ENCODE measurements around the gene NPPB. TPM values are rescaled to one million over a fixed set of nuclear protein-coding genes. Genes with fewer than 3 reads are reported as not detected.

Gene NPPB
- total and polyA plus RNA-seq, 7 donors, result 2.0 to 8.4 TPM; not detected in 5

DNA sequence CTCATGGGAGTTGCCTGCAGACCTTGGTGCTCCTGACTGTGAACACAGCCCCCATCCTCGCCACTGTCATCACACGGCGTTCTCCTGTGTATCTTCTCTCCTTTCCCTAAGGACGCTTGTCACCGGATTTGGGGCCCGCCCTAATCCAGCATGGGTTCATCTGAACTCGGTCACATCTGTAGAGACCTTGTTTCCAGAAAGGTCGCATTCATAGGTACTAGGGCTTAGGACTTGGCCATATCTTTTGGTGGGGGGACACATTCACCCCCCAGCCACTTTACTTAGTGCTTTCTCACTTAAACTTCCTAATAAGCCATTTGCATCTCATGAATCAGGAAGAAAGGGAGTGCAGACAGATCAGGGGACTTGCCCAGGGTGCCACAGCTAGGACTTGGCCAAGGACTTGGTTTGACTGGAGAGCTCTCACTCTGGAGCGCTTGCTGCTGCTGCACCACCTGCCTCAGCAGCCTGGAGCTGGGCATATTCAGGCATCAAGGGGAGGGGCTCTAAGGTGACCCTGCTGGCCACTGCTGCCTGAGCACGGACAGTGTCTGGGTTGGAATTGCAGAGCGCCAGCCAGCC is 20.9 kb downstream of the NPPB start:
- TF ChIP-seq, protein P1, sequence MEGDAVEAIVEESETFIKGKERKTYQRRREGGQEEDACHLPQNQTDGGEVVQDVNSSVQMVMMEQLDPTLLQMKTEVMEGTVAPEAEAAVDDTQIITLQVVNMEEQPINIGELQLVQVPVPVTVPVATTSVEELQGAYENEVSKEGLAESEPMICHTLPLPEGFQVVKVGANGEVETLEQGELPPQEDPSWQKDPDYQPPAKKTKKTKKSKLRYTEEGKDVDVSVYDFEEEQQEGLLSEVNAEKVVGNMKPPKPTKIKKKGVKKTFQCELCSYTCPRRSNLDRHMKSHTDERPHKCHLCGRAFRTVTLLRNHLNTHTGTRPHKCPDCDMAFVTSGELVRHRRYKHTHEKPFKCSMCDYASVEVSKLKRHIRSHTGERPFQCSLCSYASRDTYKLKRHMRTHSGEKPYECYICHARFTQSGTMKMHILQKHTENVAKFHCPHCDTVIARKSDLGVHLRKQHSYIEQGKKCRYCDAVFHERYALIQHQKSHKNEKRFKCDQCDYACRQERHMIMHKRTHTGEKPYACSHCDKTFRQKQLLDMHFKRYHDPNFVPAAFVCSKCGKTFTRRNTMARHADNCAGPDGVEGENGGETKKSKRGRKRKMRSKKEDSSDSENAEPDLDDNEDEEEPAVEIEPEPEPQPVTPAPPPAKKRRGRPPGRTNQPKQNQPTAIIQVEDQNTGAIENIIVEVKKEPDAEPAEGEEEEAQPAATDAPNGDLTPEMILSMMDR (IDR thresholded peaks at IDR 0.05), result no peak
- no peak for TF ChIP-seq POLR2A (IDR thresholded peaks at IDR 0.05)
- no peak for TF ChIP-seq POLR2AphosphoS5 (IDR thresholded peaks at IDR 0.05)
- no peak for TF ChIP-seq EP300 (IDR thresholded peaks at IDR 0.05)
- no peaks in the 10 kb centered on the region for H3K27me3 ChIP-seq
- WGBS, 2 donors, result 90 to 93% methylated on average over 11 of the region's 11 CpGs
- H3K36me3 ChIP-seq, result peaks cover 63 to 100% (median 76%) of the 10 kb centered on the region in 4 donors
- no peaks in the 10 kb centered on the region for H3K4me1 ChIP-seq
- H3K4me3 ChIP-seq, result no peak overlapping the region
- no peak for DNase-seq
- intact Hi-C loops (cut with DNase I), result loop anchor here (5.0 kb wide), 3 partner anchors 54 to 194 kb away; no protein-coding TSS in a partner anchor
- H3K27ac ChIP-seq, result no peak overlapping the region
- H3K9me3 ChIP-seq, result no peaks in the 10 kb centered on the region

DNA sequence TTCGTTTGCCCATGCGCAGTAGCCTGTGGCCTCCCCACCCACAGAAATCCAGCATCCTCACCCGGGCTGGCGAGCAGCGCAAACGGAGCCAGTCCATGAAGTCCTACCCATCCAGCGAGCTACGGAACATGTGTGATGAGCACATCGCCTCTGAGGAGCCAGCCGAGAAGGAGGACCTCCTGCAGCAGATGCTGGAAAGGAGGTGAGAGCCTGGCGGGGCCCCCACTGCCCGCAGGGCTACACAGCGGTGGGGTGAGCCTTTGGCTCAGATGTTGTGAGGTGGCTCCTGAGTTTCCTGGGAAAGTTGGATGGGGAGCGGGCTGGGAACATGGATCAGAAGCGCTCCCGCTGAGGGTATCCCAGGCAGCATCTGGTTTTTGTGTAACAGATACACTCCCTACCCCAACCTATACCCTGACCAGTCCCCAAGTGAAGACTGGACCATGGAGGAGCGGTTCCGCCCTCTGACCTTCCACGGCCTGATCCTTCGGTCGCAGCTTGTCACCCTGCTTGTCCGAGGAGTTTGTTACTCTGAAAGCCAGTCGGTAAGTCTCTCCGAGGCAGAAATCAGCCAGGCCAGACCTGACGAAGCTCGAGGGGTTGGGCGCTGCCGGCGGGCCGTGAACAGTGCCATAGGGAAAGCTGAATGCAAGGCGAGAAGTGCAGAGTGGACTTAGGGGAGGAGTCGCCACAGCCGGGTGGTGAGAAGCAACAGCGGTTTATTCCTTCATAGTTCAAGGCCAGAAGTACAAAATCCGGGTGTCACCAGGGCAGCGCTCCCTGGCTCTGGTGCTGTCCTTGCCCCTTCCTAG is 21.6 kb downstream of the NPPB start:
- intact Hi-C loops (cut with DNase I), result loop anchor here (5.0 kb wide), 3 partner anchors 55 to 195 kb away; no protein-coding TSS in a partner anchor

GRCh38 chr1:11835441-11836225 is 23.1 kb downstream of the NPPB start:
- H3K27ac ChIP-seq, result no peak overlapping the region
- H3K4me1 ChIP-seq, result no peaks in the 10 kb centered on the region
- TF ChIP-seq, protein P1 (IDR thresholded peaks at IDR 0.05), result no peak
- TF ChIP-seq POLR2A (IDR thresholded peaks at IDR 0.05) (no peak), POLR2AphosphoS5 (IDR thresholded peaks at IDR 0.05) (no peak), EP300 (IDR thresholded peaks at IDR 0.05) (no peak)
- no peaks in the 10 kb centered on the region for H3K9me3 ChIP-seq
- no peak overlapping the region for H3K4me3 ChIP-seq
- no peak for DNase-seq
- WGBS, 2 donors, result 95 to 96% methylated on average over 28 of the region's 28 CpGs
- H3K36me3 ChIP-seq, result peaks cover 54 to 99% (median 68%) of the 10 kb centered on the region in 4 donors
- no peaks in the 10 kb centered on the region for H3K27me3 ChIP-seq
- intact Hi-C loops (cut with DNase I), result loop anchor here (5.0 kb wide), 3 partner anchors 57 to 197 kb away; no protein-coding TSS in a partner anchor

More for the DNA sequence above, 21.6 kb downstream of the NPPB start:
- no peak overlapping the region for H3K27ac ChIP-seq
- no peaks in the 10 kb centered on the region for H3K27me3 ChIP-seq
- H3K9me3 ChIP-seq, result no peaks in the 10 kb centered on the region
- H3K4me1 ChIP-seq, result no peaks in the 10 kb centered on the region
- 91 to 94% methylated on average over 36 of the region's 36 CpGs for WGBS, 2 donors
- H3K36me3 ChIP-seq, result peaks cover 63 to 100% (median 76%) of the 10 kb centered on the region in 4 donors
- no peak for DNase-seq
- no peak overlapping the region for H3K4me3 ChIP-seq
- no peak for TF ChIP-seq EP300 (IDR thresholded peaks at IDR 0.05)
- TF ChIP-seq, protein P1 (IDR thresholded peaks at IDR 0.05), result no peak
- TF ChIP-seq POLR2AphosphoS5 (IDR thresholded peaks at IDR 0.05), result no peak
- no peak for TF ChIP-seq POLR2A (IDR thresholded peaks at IDR 0.05)

- TF ChIP-seq EP300 (IDR thresholded peaks at IDR 0.05) (no peak), POLR2AphosphoS5 (IDR thresholded peaks at IDR 0.05) (no peak), POLR2A (IDR thresholded peaks at IDR 0.05) (no peak)
- TF ChIP-seq, protein P1 (IDR thresholded peaks at IDR 0.05), result no peak
- H3K4me3 ChIP-seq, result no peak overlapping the region
- intact Hi-C loops (cut with DNase I), result no loop called here
- no peaks in the 10 kb centered on the region for H3K9me3 ChIP-seq
- no peaks in the 10 kb centered on the region for H3K27me3 ChIP-seq
- no peaks in the 10 kb centered on the region for H3K4me1 ChIP-seq
- WGBS, 2 donors, result 96% methylated on average over 13 of the region's 13 CpGs
- H3K36me3 ChIP-seq, result peaks cover 51 to 98% (median 70%) of the 10 kb centered on the region in 4 donors
- no peak overlapping the region for H3K27ac ChIP-seq
- DNase-seq, result no peak
Observed at GRCh38 chr1:11833900-11834299, 24.8 kb downstream of the NPPB start.

All from sigmoid colon (tissue), 7 donors.